HG03521 (cell line): Measurements from ENCODE around the gene RHOBTB1.
A peak's percentile ranks its signal among the peaks of the same experiment; 100 is the strongest.

Source experiments
- ATAC-seq: cut with Tn5 transposase; IDR thresholded peaks from one replicate; pipeline ENCODE4 v1.9.1; 2021; ENCODE audit warnings: mild to moderate bottlenecking, moderate library complexity; ENCODE audit not compliant: unreplicated experiment

The RHOBTB1 gene

GRCh38 chr10:60964257-60965235 is 20.6 kb upstream of the RHOBTB1 start:
- no peak for ATAC-seq

GRCh38 chr10:60963441-60964256 is 19.7 kb upstream of the RHOBTB1 start:
- no peak for ATAC-seq

- no peak for ATAC-seq
These were observed 19.0 kb upstream of the RHOBTB1 start for GRCh38 chr10:60962946-60963345.

- no peak for ATAC-seq
These were observed 16.9 kb upstream of the RHOBTB1 start for GRCh38 chr10:60960913-60961312.

- ATAC-seq, result no peak
These were observed 16.0 kb upstream of the RHOBTB1 start for GRCh38 chr10:60960031-60960430.

- no peak for ATAC-seq
These were observed 15.1 kb upstream of the RHOBTB1 start for GRCh38 chr10:60958892-60959601.

GRCh38 chr10:60957667-60958221 is 13.8 kb upstream of the RHOBTB1 start:
- ATAC-seq, result no peak

- ATAC-seq, result no peak
These were observed 12.0 kb upstream of the RHOBTB1 start for GRCh38 chr10:60955957-60956425.

GRCh38 chr10:60955316-60955715 is 11.3 kb upstream of the RHOBTB1 start:
- no peak for ATAC-seq

GRCh38 chr10:60954035-60954434 is 10.1 kb upstream of the RHOBTB1 start:
- no peak for ATAC-seq

- ATAC-seq, result no peak
These were observed 9.4 kb upstream of the RHOBTB1 start for GRCh38 chr10:60953420-60953819.

- no peak for ATAC-seq
These were observed 8.8 kb upstream of the RHOBTB1 start for GRCh38 chr10:60952846-60953220.

- no peak for ATAC-seq
These were observed 8.3 kb upstream of the RHOBTB1 start for GRCh38 chr10:60952067-60952845.

GRCh38 chr10:60951272-60951724 is 7.3 kb upstream of the RHOBTB1 start:
- no peak for ATAC-seq

GRCh38 chr10:60950300-60950699 is 6.3 kb upstream of the RHOBTB1 start:
- ATAC-seq, result no peak

- ATAC-seq, result no peak
These were observed 4.9 kb upstream of the RHOBTB1 start for GRCh38 chr10:60948851-60949250.

GRCh38 chr10:60944910-60945297 is 919 bp upstream of the RHOBTB1 start:
- ATAC-seq, result no peak

- peak; percentile 35 for ATAC-seq
These were observed 498 bp downstream of the RHOBTB1 start for GRCh38 chr10:60943316-60944057.

GRCh38 chr10:60942788-60943315 is 1.1 kb downstream of the RHOBTB1 start:
- no peak for ATAC-seq
